Hematopoietic multipotent progenitor cell treated with erythropoietin and hydrocortisone succinate and interleukin-3 and kit ligand, for 15 days (in vitro differentiated cells): ENCODE results near the gene MAP1S.

Experiments used
- DNase-seq: peaks from one replicate; pipeline ENCODE4 v3.0.0-alpha.2; 2015; ENCODE audit warnings: low spot score

MAP1S gene

DNA sequence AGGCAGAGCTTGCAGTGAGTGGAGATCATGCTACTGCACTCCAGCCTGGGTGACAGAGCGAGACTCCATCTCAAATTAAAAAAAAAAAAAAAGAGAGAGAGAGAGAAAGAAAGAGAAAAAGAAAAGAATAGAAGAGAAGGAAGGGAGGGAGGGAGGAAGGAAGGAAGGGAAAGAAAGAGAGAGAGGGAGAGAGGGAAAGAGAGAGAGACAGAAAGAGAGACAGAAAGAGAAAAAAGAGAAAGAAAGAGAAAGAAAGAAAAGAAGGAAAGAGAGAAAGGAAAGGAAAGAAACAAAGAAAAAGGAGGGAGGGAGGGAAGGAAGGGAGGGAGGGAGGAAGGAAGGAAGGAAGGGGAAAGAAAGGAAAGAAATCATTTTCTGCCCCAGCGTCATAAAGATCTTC lies 24.1 kb upstream of the MAP1S start:
- DNase-seq, result no peak

GRCh38 chr19:17703824-17704463 lies 15.3 kb upstream of the MAP1S start:
- DNase-seq, result peak; percentile 57

- no peak for DNase-seq
Observed at GRCh38 chr19:17706750-17707181, 12.5 kb upstream of the MAP1S start.

- no peak for DNase-seq
Observed at GRCh38 chr19:17711851-17712250, 7.4 kb upstream of the MAP1S start.

DNA sequence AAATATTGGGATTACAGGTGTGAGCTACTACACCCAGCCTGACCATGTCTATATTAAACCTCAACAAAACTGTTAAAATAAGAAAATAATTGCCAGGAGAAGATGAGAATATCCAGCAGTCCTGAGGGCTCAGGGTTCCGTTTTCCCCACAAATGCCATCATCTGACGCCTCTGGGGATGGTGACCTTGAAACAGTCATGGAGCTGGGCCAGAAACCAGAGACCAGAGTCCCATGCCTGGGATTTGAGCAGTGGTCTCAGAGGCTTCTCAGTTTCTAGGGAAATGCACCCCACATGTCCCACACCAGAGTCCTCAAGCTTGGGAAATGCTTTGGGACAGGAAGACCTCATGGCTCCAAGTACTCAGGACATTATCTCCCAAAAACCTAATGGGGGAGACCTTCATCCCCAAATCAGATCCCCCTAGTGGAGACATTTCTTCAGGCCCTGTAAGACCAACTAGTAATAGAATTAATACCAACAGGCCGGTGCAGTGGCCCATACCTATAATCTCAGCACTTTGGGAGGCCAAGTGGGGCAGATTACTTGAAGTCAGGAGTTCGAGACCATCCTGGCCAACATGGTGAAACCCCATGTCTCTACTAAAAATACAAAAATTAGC lies 2.9 kb upstream of the MAP1S start:
- no peak for DNase-seq

DNA sequence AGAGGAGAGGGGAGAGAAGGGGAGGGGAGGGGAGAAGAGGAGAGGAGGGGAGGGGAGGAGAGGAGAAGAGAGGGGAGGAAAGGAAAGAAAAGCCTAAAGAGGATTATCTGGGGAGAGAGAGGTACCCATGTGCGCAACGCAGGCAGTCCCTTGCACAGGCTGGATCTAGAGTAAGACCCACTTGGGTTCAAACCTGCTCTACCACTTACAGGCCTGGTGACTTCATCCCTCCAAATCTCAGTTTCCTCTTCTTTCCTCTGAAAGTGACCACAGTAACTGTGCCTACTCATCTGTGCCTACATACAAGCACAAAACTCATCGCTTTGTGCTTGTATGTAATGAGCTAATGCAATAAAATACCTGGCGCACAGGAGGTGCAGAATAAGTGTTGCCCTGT lies 732 bp upstream of the MAP1S start:
- no peak for DNase-seq

GRCh38 chr19:17719730-17720400 lies 585 bp downstream of the MAP1S start:
- no peak for DNase-seq

DNA sequence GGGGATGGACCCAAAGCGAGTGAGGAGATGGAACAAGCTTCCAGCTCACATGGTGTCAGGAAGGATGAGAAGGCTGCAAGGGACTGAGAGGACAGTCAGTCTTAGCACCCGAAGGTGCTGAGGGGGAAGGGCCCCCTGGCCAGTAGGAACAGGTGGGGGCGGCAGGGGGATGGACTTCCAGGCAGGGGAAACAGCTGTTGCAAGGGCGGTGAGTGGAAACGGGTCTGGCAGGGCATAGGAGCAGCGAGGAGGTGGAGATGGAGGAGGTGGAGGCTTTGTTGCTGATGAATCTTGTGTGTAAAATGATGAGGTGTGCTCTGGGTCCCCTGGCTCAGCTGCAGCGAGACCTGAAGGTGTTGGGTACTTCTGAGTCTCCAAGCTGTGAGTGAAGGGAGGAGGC lies 1.2 kb downstream of the MAP1S start:
- no peak for DNase-seq

- no peak for DNase-seq
Observed at GRCh38 chr19:17721111-17721628, 1.9 kb downstream of the MAP1S start.

GRCh38 chr19:17721821-17722220 lies 2.5 kb downstream of the MAP1S start:
- DNase-seq, result no peak

GRCh38 chr19:17722655-17723240 lies 3.5 kb downstream of the MAP1S start:
- no peak for DNase-seq

- no peak for DNase-seq
Observed at GRCh38 chr19:17724655-17725054, 5.4 kb downstream of the MAP1S start.

GRCh38 chr19:17725422-17726078 lies 6.3 kb downstream of the MAP1S start:
- DNase-seq, result no peak

GRCh38 chr19:17726136-17726741 lies 7.0 kb downstream of the MAP1S start:
- no peak for DNase-seq

- DNase-seq, result no peak
Observed at GRCh38 chr19:17726964-17727773, 7.9 kb downstream of the MAP1S start.

DNA sequence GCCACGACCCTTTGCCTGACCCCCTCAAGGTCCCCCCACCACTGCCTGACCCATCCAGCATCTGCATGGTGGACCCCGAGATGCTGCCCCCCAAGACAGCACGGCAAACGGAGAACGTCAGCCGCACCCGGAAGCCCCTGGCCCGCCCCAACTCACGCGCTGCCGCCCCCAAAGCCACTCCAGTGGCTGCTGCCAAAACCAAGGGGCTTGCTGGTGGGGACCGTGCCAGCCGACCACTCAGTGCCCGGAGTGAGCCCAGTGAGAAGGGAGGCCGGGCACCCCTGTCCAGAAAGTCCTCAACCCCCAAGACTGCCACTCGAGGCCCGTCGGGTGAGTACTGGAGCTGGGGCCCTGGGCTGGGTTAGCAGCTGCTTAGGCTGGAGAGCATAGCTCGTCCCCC lies 8.6 kb downstream of the MAP1S start:
- DNase-seq, result no peak

DNA sequence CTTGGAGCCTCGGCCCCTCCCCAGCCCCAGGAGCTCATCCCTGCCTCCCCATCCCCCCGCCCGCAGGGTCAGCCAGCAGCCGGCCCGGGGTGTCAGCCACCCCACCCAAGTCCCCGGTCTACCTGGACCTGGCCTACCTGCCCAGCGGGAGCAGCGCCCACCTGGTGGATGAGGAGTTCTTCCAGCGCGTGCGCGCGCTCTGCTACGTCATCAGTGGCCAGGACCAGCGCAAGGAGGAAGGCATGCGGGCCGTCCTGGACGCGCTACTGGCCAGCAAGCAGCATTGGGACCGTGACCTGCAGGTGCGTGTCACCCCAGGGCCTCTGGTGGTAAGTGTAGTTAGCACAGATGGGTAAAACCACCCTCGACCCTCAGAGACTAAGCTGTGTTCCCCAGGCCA lies 13.8 kb downstream of the MAP1S start:
- DNase-seq, result no peak

GRCh38 chr19:17734146-17734545 lies 14.9 kb downstream of the MAP1S start:
- no peak for DNase-seq

- no peak for DNase-seq
Observed at GRCh38 chr19:17735410-17735809, 16.1 kb downstream of the MAP1S start.

- no peak for DNase-seq
Observed at GRCh38 chr19:17737690-17738153, 18.4 kb downstream of the MAP1S start.
